Activated CD8-positive, alpha-beta memory T cell treated with anti-CD3 and anti-CD28 coated beads for 48 hours (primary cell): ENCODE measurements around the gene CARD14.
"Not testable (repeated sequence)": the region's sequence is repeated elsewhere in the genome, so short reads cannot be mapped to it uniquely, and the experiment has no call there.

Source experiments
- DNase-seq, 3 experiments: peaks; one replicate each; pipeline ENCODE4 v3.0.0-alpha.2; 2020; ENCODE audit warnings: low read depth in 2 of 3, low spot score in 2 of 3

The CARD14 gene

GRCh38 chr17:80183581-80184422, 14.0 kb downstream of the CARD14 start:
- DNase-seq: no peak

GRCh38 chr17:80184423-80184714, 14.5 kb downstream of the CARD14 start:
- no peak for DNase-seq

- DNase-seq: no peak
These were observed 16.1 kb downstream of the CARD14 start for GRCh38 chr17:80185968-80186367.

GRCh38 chr17:80187090-80187489, 17.3 kb downstream of the CARD14 start:
- no peak for DNase-seq

GRCh38 chr17:80187515-80187941, 17.7 kb downstream of the CARD14 start:
- no peak for DNase-seq

GRCh38 chr17:80189611-80190010, 19.8 kb downstream of the CARD14 start:
- no peak for DNase-seq

GRCh38 chr17:80190716-80191115, 20.9 kb downstream of the CARD14 start:
- DNase-seq: no peak

GRCh38 chr17:80191192-80191591, 21.4 kb downstream of the CARD14 start:
- no peak for DNase-seq

- DNase-seq: no peak
These were observed 22.2 kb downstream of the CARD14 start for GRCh38 chr17:80191865-80192661.

GRCh38 chr17:80195141-80195540, 25.3 kb downstream of the CARD14 start:
- DNase-seq: no peak

GRCh38 chr17:80195671-80196529, 26.1 kb downstream of the CARD14 start:
- peak; percentile 13 to 41 (median 29) for DNase-seq

GRCh38 chr17:80196652-80197051, 26.8 kb downstream of the CARD14 start:
- no peak for DNase-seq

GRCh38 chr17:80198144-80198661, 28.4 kb downstream of the CARD14 start:
- DNase-seq: no peak

- DNase-seq: not testable (repeated sequence)
These were observed 29.5 kb downstream of the CARD14 start for GRCh38 chr17:80199295-80199694.

- DNase-seq: no peak
These were observed 31.6 kb downstream of the CARD14 start for GRCh38 chr17:80201446-80201845.

- DNase-seq: no peak
These were observed 32.4 kb downstream of the CARD14 start for GRCh38 chr17:80202197-80202596.

- DNase-seq: no peak
These were observed 33.7 kb downstream of the CARD14 start for GRCh38 chr17:80203471-80203963.

- no peak for DNase-seq
These were observed 35.0 kb downstream of the CARD14 start for GRCh38 chr17:80204626-80205468.

GRCh38 chr17:80205811-80206210, 36.0 kb downstream of the CARD14 start:
- no peak for DNase-seq

- DNase-seq: no peak
These were observed 38.2 kb downstream of the CARD14 start for GRCh38 chr17:80208050-80208449.
